ENCODE data around the gene VPS4B.

The VPS4B gene

GRCh38 chr18:63430526-63430925 lies 8.2 kb upstream of the VPS4B start:
- DNase-seq (ENCODE audit: low read depth in 2 of 2) = no peak

DNA sequence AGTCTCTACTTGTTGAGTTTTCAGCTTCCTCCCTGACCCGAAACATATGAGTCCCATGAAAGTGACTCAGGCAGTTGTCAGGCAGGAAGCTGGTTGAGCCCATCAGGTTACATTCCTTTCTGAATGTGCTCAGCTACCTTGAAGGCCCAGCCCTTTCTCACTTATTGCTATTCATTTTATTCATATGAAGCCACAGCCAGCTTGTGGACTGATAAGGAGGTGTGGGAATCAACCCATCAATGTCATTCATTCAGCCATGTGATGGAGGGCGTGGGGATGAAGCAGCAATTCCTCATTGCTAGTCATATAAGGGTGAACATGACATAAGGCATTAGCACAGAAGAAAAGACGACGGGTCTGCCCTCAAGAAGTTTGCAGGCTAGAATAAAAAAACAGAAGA lies 5.3 kb upstream of the VPS4B start:
- DNase-seq (ENCODE audit: low read depth in 2 of 2) = no peak

DNA sequence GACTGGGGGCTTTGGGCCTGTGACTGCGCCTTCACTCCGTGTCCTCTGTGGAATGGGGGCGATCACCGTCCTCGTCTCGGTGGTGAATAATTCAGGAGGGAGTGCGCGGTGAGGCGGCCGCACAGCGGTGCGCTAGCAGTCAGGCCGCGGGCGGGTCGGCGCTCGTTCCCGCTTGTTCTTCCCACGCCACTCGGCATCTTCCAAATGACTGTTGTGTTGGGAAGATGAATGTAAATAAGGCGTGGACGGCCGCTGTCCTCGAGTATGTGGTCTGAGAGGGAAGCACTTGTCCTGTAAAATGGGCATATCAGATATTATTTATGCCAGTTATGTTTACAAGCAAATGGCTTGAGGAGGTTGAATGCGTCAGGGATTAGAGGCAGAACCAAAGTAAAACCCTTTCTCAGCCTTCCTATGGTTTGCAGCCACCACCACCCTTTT lies 608 bp upstream of the VPS4B start:
- peak in 1 of 2 experiments; percentile 3 for DNase-seq (ENCODE audit: low read depth in 2 of 2)

GRCh38 chr18:63421514-63421913 lies 762 bp downstream of the VPS4B start:
- no peak for DNase-seq (ENCODE audit: low read depth in 2 of 2)

GRCh38 chr18:63412953-63413352 lies 9.3 kb downstream of the VPS4B start:
- DNase-seq (ENCODE audit: low read depth in 2 of 2) = no peak

DNA sequence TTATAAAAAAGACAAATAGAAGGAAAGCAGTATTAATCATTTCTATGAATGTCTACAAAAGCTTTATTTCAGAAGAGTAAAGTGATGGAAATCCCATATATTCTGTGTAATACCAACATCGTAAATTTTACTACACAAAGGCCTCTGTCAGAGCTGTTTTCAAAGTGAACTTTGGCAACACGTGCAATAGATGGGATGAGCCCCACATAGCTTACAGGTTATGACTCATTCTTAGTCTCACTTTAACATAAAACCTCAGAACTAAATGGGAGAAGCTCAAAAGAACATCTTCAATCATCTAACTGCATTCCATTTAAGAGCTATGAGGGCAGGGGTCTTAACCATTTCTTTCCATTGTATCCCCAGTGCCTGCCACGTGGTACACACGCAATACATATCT lies 11.5 kb downstream of the VPS4B start:
- DNase-seq (ENCODE audit: low read depth in 2 of 2) = peak; percentile 23 to 29

- no peak for DNase-seq (ENCODE audit: low read depth in 2 of 2)
Observed at GRCh38 chr18:63409301-63409700, 13.0 kb downstream of the VPS4B start.

DNA sequence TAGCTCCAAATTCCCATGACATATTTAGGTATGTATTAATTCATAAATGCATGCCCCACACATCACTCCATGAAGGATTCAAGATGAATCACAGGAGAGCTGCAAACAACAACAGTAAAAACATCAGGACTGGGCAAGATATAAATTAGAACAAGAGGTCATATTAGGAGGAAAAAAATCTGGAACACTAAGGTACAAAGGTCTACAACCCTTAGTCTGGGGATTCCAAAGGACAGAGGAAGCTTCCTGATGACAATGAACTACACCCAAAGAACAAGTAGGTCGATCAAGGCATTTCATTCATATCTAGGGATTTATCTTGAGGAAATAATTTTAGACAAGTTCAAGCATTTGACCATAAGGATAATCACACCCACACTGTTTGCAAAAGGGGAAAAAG lies 14.5 kb downstream of the VPS4B start:
- no peak for DNase-seq (ENCODE audit: low read depth in 2 of 2)

- DNase-seq (ENCODE audit: low read depth in 2 of 2) = no peak
Observed at GRCh38 chr18:63405986-63406385, 16.3 kb downstream of the VPS4B start.

- DNase-seq (ENCODE audit: low read depth in 2 of 2) = no peak
Observed at GRCh38 chr18:63402246-63403162, 19.8 kb downstream of the VPS4B start.

- no peak for DNase-seq (ENCODE audit: low read depth in 2 of 2)
Observed at GRCh38 chr18:63399300-63399699, 23.0 kb downstream of the VPS4B start.

GRCh38 chr18:63397349-63397748 lies 24.9 kb downstream of the VPS4B start:
- no peak for DNase-seq (ENCODE audit: low read depth in 2 of 2)

DNA sequence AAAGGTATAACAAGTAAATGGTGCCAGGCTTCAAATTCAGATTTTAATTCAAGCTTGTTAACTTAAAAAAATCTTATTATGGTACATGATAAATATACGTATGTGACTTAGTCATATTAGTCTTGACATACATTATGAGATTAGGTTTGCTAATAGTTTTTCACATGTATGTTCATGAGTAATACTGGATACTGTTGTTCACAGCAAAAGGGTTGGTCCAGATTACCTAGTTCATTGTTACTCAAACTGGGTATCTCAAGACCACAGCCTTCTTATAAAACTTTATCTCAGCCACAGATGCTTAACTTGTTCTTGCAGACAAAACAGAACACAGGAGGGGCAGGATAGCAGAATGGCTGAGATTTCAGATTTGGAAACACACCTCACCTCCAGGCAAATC lies 26.8 kb downstream of the VPS4B start:
- no peak for DNase-seq (ENCODE audit: low read depth in 2 of 2)

- no peak for DNase-seq (ENCODE audit: low read depth in 2 of 2)
Observed at GRCh38 chr18:63394954-63395353, 27.3 kb downstream of the VPS4B start.

GRCh38 chr18:63387861-63388260 lies 34.4 kb downstream of the VPS4B start:
- no peak for DNase-seq (ENCODE audit: low read depth in 2 of 2)

- DNase-seq (ENCODE audit: low read depth in 2 of 2) = no peak
Observed at GRCh38 chr18:63382843-63383242, 39.4 kb downstream of the VPS4B start.

GRCh38 chr18:63379639-63379962 lies 42.7 kb downstream of the VPS4B start:
- DNase-seq (ENCODE audit: low read depth in 2 of 2) = no peak

DNA sequence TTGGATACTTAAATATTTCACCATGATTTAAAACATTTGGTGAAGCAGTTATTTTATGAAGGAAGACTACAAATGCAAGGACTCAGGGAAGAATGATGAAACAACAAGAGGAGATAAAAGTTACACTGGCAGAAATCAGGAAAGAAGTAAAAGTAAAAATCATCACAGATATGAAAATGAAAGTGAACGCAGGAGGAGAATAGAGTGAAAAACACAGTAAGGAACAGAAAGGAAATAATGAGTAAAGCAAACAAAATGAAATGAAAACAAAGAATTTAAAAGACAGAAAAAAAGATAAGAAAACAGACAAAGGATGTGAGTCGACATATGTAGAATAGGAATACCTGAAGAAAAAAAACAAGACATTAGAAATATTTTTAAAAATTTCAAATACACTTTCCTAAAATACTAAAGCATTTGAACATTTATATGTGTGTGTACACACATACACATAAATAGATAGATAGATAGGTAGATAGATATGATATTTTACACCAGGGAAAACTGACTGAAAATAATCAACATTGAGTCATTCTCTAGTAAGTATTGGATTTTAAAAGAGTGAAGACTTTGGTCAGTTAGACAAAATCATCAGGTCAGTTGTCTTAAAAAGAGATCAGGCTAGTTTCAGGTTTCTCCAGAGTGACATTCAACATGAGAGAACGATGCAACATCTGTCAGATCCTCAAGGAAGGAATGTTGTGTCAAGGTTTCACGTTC lies 43.2 kb downstream of the VPS4B start:
- DNase-seq (ENCODE audit: low read depth in 2 of 2) = no peak

DNA sequence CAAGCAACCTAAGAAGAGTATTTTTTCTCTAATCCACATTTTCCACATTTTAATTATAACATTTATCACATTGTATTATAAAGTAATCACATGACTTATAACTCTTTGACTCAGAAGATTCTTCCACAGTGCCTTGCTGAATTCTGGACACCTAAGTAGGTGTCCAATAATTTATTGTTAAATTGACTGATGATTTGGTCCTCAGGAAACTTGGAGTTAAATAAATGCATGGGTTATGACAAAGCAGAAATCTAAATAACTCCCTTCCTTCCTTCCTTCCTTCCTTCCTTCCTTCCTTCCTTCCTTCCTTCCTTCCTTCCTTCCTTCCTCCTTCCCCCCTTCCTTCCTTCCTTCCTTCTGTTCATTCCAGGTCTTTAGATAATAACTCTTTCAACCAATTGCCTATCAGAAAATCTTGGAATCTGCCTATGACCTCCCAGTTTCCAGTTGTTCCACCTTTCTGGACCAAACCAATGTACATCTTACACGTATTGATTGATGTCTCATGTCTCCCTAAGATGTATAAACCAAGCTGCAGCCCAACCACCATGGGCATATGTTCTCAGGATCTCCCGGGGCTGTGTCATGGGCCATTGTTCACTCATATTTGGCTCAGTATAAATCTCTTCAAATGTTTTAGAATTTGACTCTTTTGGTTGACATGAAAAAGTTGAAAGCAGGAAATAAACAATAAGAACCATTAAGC lies 44.8 kb downstream of the VPS4B start:
- DNase-seq (ENCODE audit: low read depth in 2 of 2) = no peak

- DNase-seq (ENCODE audit: low read depth in 2 of 2) = no peak
Observed at GRCh38 chr18:63376538-63376937, 45.7 kb downstream of the VPS4B start.

GRCh38 chr18:63374540-63374939 lies 47.7 kb downstream of the VPS4B start:
- no peak for DNase-seq (ENCODE audit: low read depth in 2 of 2)

GRCh38 chr18:63373161-63373560 lies 49.1 kb downstream of the VPS4B start:
- DNase-seq (ENCODE audit: low read depth in 2 of 2) = no peak

DNA sequence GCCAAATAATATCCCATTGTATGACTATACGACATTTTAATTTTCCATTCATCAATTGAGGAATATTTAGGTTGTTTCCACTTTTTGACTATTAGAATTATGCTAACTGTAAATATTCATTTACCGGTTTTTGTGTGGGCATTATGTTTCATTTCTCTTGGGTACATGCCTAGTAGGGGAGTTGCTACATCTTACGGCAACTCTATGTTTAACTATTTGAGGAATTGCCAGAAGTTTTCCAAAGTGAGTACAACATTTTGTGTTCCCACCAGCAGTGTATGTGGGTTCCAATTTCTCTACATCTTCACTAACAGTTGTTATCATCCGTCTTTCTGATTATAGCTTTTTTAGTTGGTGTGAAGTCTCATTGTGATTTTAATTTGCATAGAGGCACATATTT lies 53.7 kb downstream of the VPS4B start:
- DNase-seq (ENCODE audit: low read depth in 2 of 2) = no peak

All from fibroblast of skin of left quadriceps (primary cell).